ENCODE results near the gene CREB5.

GRCh38 chr7:28658381-28658780 is 246.1 kb downstream of the CREB5 start:
- TF ChIP-seq TEAD4 (IDR thresholded peaks at IDR 0.05): no peak
- TF ChIP-seq YY1 (IDR thresholded peaks at IDR 0.05; ENCODE audit: low read depth): no peak
- no peak for TF ChIP-seq USF1 (IDR thresholded peaks at IDR 0.05)
- TF ChIP-seq MAX (IDR thresholded peaks at IDR 0.05): no peak
- TF ChIP-seq TCF12 (IDR thresholded peaks at IDR 0.05; ENCODE audit: low read depth): no peak
- no peak for TF ChIP-seq RAD21 (IDR thresholded peaks at IDR 0.05; ENCODE audit: low read depth)
- no peak for TF ChIP-seq TAF1 (IDR thresholded peaks at IDR 0.05; ENCODE audit: low read depth)
- no peak for TF ChIP-seq CEBPB (IDR thresholded peaks at IDR 0.05)
- TF ChIP-seq EP300 (IDR thresholded peaks at IDR 0.05; ENCODE audit: borderline replicate concordance): no peak
- no peak for TF ChIP-seq ZBTB7A (IDR thresholded peaks at IDR 0.05; ENCODE audit: low read depth)
- TF ChIP-seq CREB1 (IDR thresholded peaks at IDR 0.05; ENCODE audit: low read depth): no peak
- TF ChIP-seq, protein P1, sequence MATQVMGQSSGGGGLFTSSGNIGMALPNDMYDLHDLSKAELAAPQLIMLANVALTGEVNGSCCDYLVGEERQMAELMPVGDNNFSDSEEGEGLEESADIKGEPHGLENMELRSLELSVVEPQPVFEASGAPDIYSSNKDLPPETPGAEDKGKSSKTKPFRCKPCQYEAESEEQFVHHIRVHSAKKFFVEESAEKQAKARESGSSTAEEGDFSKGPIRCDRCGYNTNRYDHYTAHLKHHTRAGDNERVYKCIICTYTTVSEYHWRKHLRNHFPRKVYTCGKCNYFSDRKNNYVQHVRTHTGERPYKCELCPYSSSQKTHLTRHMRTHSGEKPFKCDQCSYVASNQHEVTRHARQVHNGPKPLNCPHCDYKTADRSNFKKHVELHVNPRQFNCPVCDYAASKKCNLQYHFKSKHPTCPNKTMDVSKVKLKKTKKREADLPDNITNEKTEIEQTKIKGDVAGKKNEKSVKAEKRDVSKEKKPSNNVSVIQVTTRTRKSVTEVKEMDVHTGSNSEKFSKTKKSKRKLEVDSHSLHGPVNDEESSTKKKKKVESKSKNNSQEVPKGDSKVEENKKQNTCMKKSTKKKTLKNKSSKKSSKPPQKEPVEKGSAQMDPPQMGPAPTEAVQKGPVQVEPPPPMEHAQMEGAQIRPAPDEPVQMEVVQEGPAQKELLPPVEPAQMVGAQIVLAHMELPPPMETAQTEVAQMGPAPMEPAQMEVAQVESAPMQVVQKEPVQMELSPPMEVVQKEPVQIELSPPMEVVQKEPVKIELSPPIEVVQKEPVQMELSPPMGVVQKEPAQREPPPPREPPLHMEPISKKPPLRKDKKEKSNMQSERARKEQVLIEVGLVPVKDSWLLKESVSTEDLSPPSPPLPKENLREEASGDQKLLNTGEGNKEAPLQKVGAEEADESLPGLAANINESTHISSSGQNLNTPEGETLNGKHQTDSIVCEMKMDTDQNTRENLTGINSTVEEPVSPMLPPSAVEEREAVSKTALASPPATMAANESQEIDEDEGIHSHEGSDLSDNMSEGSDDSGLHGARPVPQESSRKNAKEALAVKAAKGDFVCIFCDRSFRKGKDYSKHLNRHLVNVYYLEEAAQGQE (IDR thresholded peaks at IDR 0.05; ENCODE audit: low read depth): no peak
- TF ChIP-seq FOXM1 (IDR thresholded peaks at IDR 0.05; ENCODE audit: borderline replicate concordance, low read depth): no peak
